Measurements from ENCODE around the gene PPEF1.

DNA sequence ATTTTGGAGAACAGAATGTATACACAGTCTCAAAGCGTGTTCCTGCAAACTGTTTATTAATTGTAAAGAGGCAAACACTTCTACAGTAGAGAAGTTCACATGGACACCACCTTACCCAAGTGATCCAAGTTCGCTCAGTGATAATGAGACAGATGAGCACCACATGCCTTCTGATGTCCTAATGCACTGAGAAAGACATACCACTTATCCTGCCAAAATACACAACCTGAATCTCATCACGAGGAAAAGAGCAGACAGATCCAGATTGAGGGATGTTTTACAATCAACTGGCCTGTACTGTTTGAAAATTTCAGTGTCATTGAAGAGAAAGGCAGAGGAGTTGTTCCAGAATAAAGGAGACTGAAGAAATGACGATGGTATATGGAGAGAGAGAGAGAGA is 12.4 kb downstream of the PPEF1 start:
- TF ChIP-seq, protein P1, sequence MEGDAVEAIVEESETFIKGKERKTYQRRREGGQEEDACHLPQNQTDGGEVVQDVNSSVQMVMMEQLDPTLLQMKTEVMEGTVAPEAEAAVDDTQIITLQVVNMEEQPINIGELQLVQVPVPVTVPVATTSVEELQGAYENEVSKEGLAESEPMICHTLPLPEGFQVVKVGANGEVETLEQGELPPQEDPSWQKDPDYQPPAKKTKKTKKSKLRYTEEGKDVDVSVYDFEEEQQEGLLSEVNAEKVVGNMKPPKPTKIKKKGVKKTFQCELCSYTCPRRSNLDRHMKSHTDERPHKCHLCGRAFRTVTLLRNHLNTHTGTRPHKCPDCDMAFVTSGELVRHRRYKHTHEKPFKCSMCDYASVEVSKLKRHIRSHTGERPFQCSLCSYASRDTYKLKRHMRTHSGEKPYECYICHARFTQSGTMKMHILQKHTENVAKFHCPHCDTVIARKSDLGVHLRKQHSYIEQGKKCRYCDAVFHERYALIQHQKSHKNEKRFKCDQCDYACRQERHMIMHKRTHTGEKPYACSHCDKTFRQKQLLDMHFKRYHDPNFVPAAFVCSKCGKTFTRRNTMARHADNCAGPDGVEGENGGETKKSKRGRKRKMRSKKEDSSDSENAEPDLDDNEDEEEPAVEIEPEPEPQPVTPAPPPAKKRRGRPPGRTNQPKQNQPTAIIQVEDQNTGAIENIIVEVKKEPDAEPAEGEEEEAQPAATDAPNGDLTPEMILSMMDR (conservative IDR thresholded peaks at IDR 0.05 in 1 of 2, IDR thresholded peaks at IDR 0.05 in 1 of 2; ENCODE audit: low read depth in 1 of 2, low read length in 2 of 2): no peak
- TF ChIP-seq EZH2 (IDR thresholded peaks at IDR 0.05; ENCODE audit: low read length, missing control alignments): no peak

All from fibroblast of lung (primary cell).